K562 (cell line): ENCODE data around the gene LY6G6F. TPM values are rescaled to one million over a fixed set of nuclear protein-coding genes. Genes with fewer than 3 reads are reported as not detected.
A peak's percentile ranks its signal among the peaks of the same experiment; 100 is the strongest.

Experiments used
- CHD1 ChIP-seq: fragments of 200-600 bp; sonication (generic); IDR thresholded peaks from one replicate; pipeline ENCODE4 v1.6.1; 2012; ENCODE audit warnings: mild to moderate bottlenecking, moderate library complexity, low read length, inconsistent platforms
- CTBP1 ChIP-seq: fragments of 450-650 bp; IDR thresholded peaks from 2 replicates; pipeline ENCODE4 v1.6.1; 2016; ENCODE audit warnings: borderline replicate concordance
- E2F3 ChIP-seq: fragments of 250-450 bp; sonication (Bioruptor Pico); IDR thresholded peaks from 2 replicates; pipeline ENCODE4 v1.4.0; 2020; ENCODE audit warnings: mild to moderate bottlenecking
- FIP1L1 ChIP-seq: fragments of 200-400 bp; formaldehyde crosslinking; IDR thresholded peaks from 2 replicates; pipeline ENCODE4 v1.6.1; 2018; ENCODE audit warnings: mild to moderate bottlenecking, low read depth, low read length; ENCODE audit not compliant: poor library complexity, severe bottlenecking
- GATAD2A ChIP-seq: fragments of 450-650 bp; IDR thresholded peaks from 2 replicates; pipeline ENCODE4 v1.6.1; 2017
- LCOR ChIP-seq: sonication (generic); formaldehyde crosslinking; IDR thresholded peaks from 2 replicates; pipeline ENCODE4 v1.8.0; 2022; ENCODE audit warnings: mild to moderate bottlenecking, missing genetic modification reagents
- RREB1 ChIP-seq: fragments of 250-450 bp; sonication (Bioruptor Pico); IDR thresholded peaks from 2 replicates; pipeline ENCODE4 v1.4.0; 2020
- STAT5A ChIP-seq: IDR thresholded peaks from 2 replicates; pipeline ENCODE4 v1.6.1; 2012; ENCODE audit warnings: low read length, inconsistent platforms, borderline replicate concordance
- ZNF518B ChIP-seq: fragments of 250-450 bp; sonication (Bioruptor Pico); IDR thresholded peaks from 2 replicates; pipeline ENCODE4 v1.5.0; 2021; ENCODE audit warnings: mild to moderate bottlenecking, moderate library complexity
- ZNF778 ChIP-seq: fragments of 450-650 bp; formaldehyde crosslinking; IDR thresholded peaks from 2 replicates; pipeline ENCODE4 v1.4.0; 2020; ENCODE audit warnings: mild to moderate bottlenecking, moderate library complexity
- polyA plus RNA-seq, 8 experiments: library from polyadenylated mRNA; depleted of rRNA in 4 of 8; stranded (reverse) in 5 of 8; unstranded in 3 of 8; fragments of >200 nt; fragmentation: Nextera tagmentation in 2 of 8; fragmentation: Illumina TruSeq in 1 of 8; extraction: Ambion mirVana in 2 of 8; extraction: Trizol in 1 of 8; gene quantifications; 2 replicates each; pipeline versions ENCODE4 v1.2.1 to v1.2.3, GENCODE V29; 2011 to 2014; ENCODE audit warnings: inconsistent platforms in 1 of 8, missing spikeins in 1 of 8
- total RNA-seq, 7 experiments: library from RNA; depleted of rRNA in 6 of 7; stranded (reverse); fragments of >200 nt in 6 of 7; fragmentation: Illumina TruSeq in 2 of 7; extraction: Trizol in 2 of 7; gene quantifications; 2 replicates each; pipeline versions ENCODE4 v1.2.1 to v1.2.3, GENCODE V29; 2011 to 2021; ENCODE audit warnings: low replicate concordance in 1 of 7

Gene LY6G6F
- total and polyA plus RNA-seq, 9 of the 15 experiments (the other 6 are each of a cell fraction or from before 2014, with no cell fraction given) = 0.14 to 0.50 (median 0.28) TPM; not detected in 2

DNA sequence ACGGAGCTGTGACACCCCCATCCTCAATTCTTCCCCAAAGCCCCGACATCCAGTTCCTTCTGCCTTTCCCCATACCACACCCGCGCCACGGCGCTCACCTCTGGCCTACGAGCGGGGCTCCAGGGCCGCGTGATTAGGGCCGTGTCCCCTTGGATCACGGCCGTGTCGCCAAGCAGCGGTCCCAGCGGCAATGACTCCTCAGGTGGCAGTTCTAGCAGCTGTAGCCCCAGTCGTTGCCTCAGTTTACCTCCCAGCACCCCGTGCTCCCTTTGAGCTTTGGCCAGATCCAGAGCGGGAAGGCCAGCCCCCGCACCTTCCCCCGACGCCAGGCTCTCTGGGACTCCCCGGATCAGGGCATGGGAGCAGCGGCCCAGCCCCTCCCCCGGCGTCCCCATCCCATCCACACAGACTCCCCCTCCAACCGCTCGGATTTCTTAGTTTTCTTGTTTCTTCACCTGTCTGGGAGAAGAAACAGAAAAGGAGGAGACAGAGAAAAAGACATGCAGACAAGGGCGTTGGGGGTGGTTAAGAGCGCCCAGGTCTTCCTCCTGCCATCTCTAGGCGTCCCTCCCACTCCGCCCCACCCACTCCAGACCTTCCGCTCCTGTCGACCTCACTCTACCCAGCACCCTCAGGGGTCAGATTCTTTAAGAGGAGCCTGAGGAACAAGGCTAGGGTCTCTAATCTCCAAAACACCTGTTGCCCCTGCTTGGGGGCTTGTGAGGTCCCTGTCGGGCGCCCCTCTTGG, 22.3 kb downstream of the LY6G6F start, which contains the start of gene DDAH2 (continued):
- no peak for TF ChIP-seq RREB1
- TF ChIP-seq FIP1L1 = peak; percentile 99
- no peak for TF ChIP-seq CTBP1
- no peak for TF ChIP-seq GATAD2A
- TF ChIP-seq E2F3 (CRISPR knock-in tag) = no peak; the same call in 1 of the 2 replicates
- TF ChIP-seq STAT5A = peak; percentile 4; the same call in 1 of the 2 replicates
- no peak for TF ChIP-seq ZNF778 (CRISPR knock-in tag)
- TF ChIP-seq CHD1 = peak; percentile 76
- no peak for TF ChIP-seq LCOR
- TF ChIP-seq ZNF518B (CRISPR knock-in tag) = no peak
